OCI-LY7 (cell line): ENCODE measurements around the gene CDK2. TPM values are rescaled to one million over a fixed set of nuclear protein-coding genes. Genes with fewer than 3 reads are reported as not detected.

Source experiments
- BruUV-seq: library from RNA; stranded (reverse); fragments of 400-500 nt; replicated peaks from 2 replicates; lab custom pipeline; 2021; lab: Mats Ljungman, UMichigan
- CTCF ChIA-PET: fragments of 300-600 bp; sonication (Branson Sonifier 250); formaldehyde crosslinking; loops from one replicate; lab custom pipeline; 2022; ENCODE audit warnings: antibody characterized with exemption; ENCODE audit not compliant: unreplicated experiment; lab: Charles Lee
- POLR2A ChIA-PET: fragments of 300-600 bp; sonication (Branson Sonifier 250); formaldehyde crosslinking; loops from one replicate; lab custom pipeline; 2022; ENCODE audit warnings: antibody characterized with exemption; lab: Charles Lee
- DNase-seq: peaks from one replicate; pipeline ENCODE4 v3.0.0-alpha.2; 2015; ENCODE audit warnings: low spot score
- H2AFZ ChIP-seq: fragments of 200-600 bp; sonication (generic), shearing (Covaris generic); 2 replicates; pipeline ENCODE4 v1.6.1; 2014; ENCODE audit warnings: mild to moderate bottlenecking, antibody characterized with exemption, low read length, moderate library complexity
- H3K27ac ChIP-seq: fragments of 200-600 bp; sonication (generic); 2 replicates; pipeline ENCODE4 v1.5.1; 2014; ENCODE audit warnings: mixed run types, low read depth, mild to moderate bottlenecking, moderate library complexity, low read length, inconsistent platforms; ENCODE audit not compliant: poor library complexity, severe bottlenecking
- H3K36me3 ChIP-seq: fragments of 200-600 bp; sonication (generic); 2 replicates; pipeline ENCODE4 v1.6.1; 2014; ENCODE audit warnings: mild to moderate bottlenecking, antibody characterized with exemption, low read length, moderate library complexity, mixed read lengths; ENCODE audit not compliant: insufficient read depth
- H3K4me1 ChIP-seq: fragments of 200-600 bp; sonication (generic); 2 replicates; pipeline ENCODE4 v1.5.1; 2014; ENCODE audit warnings: mild to moderate bottlenecking, low read length; ENCODE audit not compliant: insufficient read depth, poor library complexity, severe bottlenecking
- H3K4me2 ChIP-seq: fragments of 200-600 bp; sonication (generic); 2 replicates; pipeline ENCODE4 v1.6.1; 2014; ENCODE audit warnings: mild to moderate bottlenecking, low read length
- H3K4me3 ChIP-seq: fragments of 200-600 bp; sonication (generic); 2 replicates; pipeline ENCODE4 v1.5.1; 2014; ENCODE audit warnings: mild to moderate bottlenecking, low read depth, low read length; ENCODE audit not compliant: poor library complexity, severe bottlenecking
- H3K79me2 ChIP-seq: fragments of 200-600 bp; sonication (generic); 2 replicates; pipeline ENCODE4 v1.6.1; 2016; ENCODE audit warnings: low read depth, mild to moderate bottlenecking, low read length, moderate library complexity, mixed read lengths; ENCODE audit not compliant: insufficient read depth
- H3K9me2 ChIP-seq: fragments of 200-600 bp; sonication (generic); 2 replicates; pipeline ENCODE4 v1.6.1; 2016; ENCODE audit warnings: mild to moderate bottlenecking, low read length, mixed read lengths; ENCODE audit not compliant: insufficient read depth
- H3K9me3 ChIP-seq: fragments of 200-600 bp; sonication (generic); 2 replicates; pipeline ENCODE4 v1.6.1; 2014; ENCODE audit warnings: mild to moderate bottlenecking, mixed run types, low read length, mixed read lengths
- H4K20me1 ChIP-seq: fragments of 200-600 bp; sonication (generic); 2 replicates; pipeline ENCODE4 v1.6.1; 2014; ENCODE audit warnings: mild to moderate bottlenecking, antibody characterized with exemption, low read length, moderate library complexity, mixed read lengths; ENCODE audit not compliant: insufficient read depth
- CTCF ChIP-seq: fragments of 200-600 bp; sonication (generic); conservative IDR thresholded peaks from 2 replicates; pipeline ENCODE4 v1.5.1; 2014; ENCODE audit warnings: mild to moderate bottlenecking, antibody characterized with exemption, low read length, moderate library complexity, mixed read lengths
- EZH2phosphoT487 ChIP-seq: fragments of 200-600 bp; sonication (generic); IDR thresholded peaks from 2 replicates; pipeline ENCODE4 v1.6.1; 2018; ENCODE audit warnings: low read depth, borderline replicate concordance, mild to moderate bottlenecking, mixed run types, antibody characterized with exemption, low read length, moderate library complexity, mixed read lengths
- intact Hi-C: fragments of 100-400 bp; cut with micrococcal nuclease; formaldehyde crosslinking; loops from one replicate; pipeline ENCODE4 v1.10.0; 2022; ENCODE audit not compliant: unreplicated experiment
- total RNA-seq, 2 experiments: library from RNA; depleted of rRNA in 1 of 2; stranded (reverse); fragments of >200 nt in 1 of 2; shearing (Covaris generic) in 1 of 2; gene quantifications; 2 replicates each; pipeline ENCODE4 v1.2.3, GENCODE V29; 2014 to 2022

The CDK2 gene
- total RNA-seq, 2 experiments from 2014 or later: 68.1 to 81.4 TPM

GRCh38 chr12:55955800-55956508, 10.7 kb upstream of the CDK2 start:
- Histone ChIP-seq H3K36me3 (peaks cover 43% of the 10 kb centered on the region), H2AFZ (no peak overlapping the region), H3K4me1 (no peaks in the 10 kb centered on the region), H3K9me2 (no peaks in the 10 kb centered on the region), H4K20me1 (no peaks in the 10 kb centered on the region), H3K27ac (no peak overlapping the region), H3K4me3 (no peak overlapping the region), H3K79me2 (no peaks in the 10 kb centered on the region), H3K4me2 (no peak overlapping the region), H3K9me3 (no peaks in the 10 kb centered on the region)
- intact Hi-C loops: no loop called here
- BruUV-seq: no TSS peak
- TF ChIP-seq EZH2phosphoT487: no peak
- TF ChIP-seq CTCF: peak; percentile 70
- CTCF ChIA-PET: interaction anchor here (0.5 kb wide), 1 partner anchor 1767 kb away, joined by 3 read pairs; no protein-coding TSS in a partner anchor
- peak; percentile 45 for DNase-seq
- POLR2A ChIA-PET: interaction anchor here (0.6 to 1.3 kb wide), 5 partner anchors 8 to 269 kb away, joined by 3 to 7 read pairs (median 5); partner anchors contain the start of genes ORMDL2 and SARNP

GRCh38 chr12:55957106-55957859, 9.3 kb upstream of the CDK2 start:
- BruUV-seq: no TSS peak
- TF ChIP-seq CTCF (no peak), EZH2phosphoT487 (no peak)
- intact Hi-C loops: no loop called here
- no peak overlapping the region for H2AFZ ChIP-seq
- H3K36me3 ChIP-seq: peaks cover 30% of the 10 kb centered on the region
- no peaks in the 10 kb centered on the region for H3K9me3 ChIP-seq
- H3K27ac ChIP-seq: no peak overlapping the region
- no peaks in the 10 kb centered on the region for H3K9me2 ChIP-seq
- H3K4me3 ChIP-seq: no peak overlapping the region
- CTCF ChIA-PET: no interaction called here
- POLR2A ChIA-PET: interaction anchor here (0.6 to 1.3 kb wide), 4 partner anchors 9 to 187 kb away, joined by 3 to 5 read pairs (median 5); partner anchors contain the start of genes ORMDL2 and SARNP
- H3K4me1 ChIP-seq: no peaks in the 10 kb centered on the region
- H4K20me1 ChIP-seq: no peaks in the 10 kb centered on the region
- no peak for DNase-seq
- H3K4me2 ChIP-seq: no peak overlapping the region
- no peaks in the 10 kb centered on the region for H3K79me2 ChIP-seq
